ENCODE results near the gene TSPAN16.
"Not testable (repeated sequence)": the region's sequence is repeated elsewhere in the genome, so short reads cannot be mapped to it uniquely, and the experiment has no call there.

TSPAN16 gene

GRCh38 chr19:11321191-11322126 is 25.5 kb downstream of the TSPAN16 start:
- no peak for DNase-seq

GRCh38 chr19:11322269-11323024 is 26.5 kb downstream of the TSPAN16 start:
- no peak for DNase-seq

GRCh38 chr19:11323601-11324078 is 27.7 kb downstream of the TSPAN16 start:
- DNase-seq, result no peak

- peak; percentile 34 for DNase-seq
These were observed 28.2 kb downstream of the TSPAN16 start for GRCh38 chr19:11324079-11324661.

- no peak for DNase-seq
These were observed 28.9 kb downstream of the TSPAN16 start for GRCh38 chr19:11324748-11325389.

- no peak for DNase-seq
These were observed 29.6 kb downstream of the TSPAN16 start for GRCh38 chr19:11325544-11325943.

- no peak for DNase-seq
These were observed 34.2 kb downstream of the TSPAN16 start for GRCh38 chr19:11330127-11330526.

GRCh38 chr19:11331502-11331901 is 35.5 kb downstream of the TSPAN16 start:
- DNase-seq, result no peak

- DNase-seq, result no peak
These were observed 36.9 kb downstream of the TSPAN16 start for GRCh38 chr19:11332822-11333221.

- not testable (repeated sequence) for DNase-seq
These were observed 37.9 kb downstream of the TSPAN16 start for GRCh38 chr19:11333838-11334237.

- DNase-seq, result no peak
These were observed 39.6 kb downstream of the TSPAN16 start for GRCh38 chr19:11335449-11336146.

GRCh38 chr19:11337080-11337479 is 41.1 kb downstream of the TSPAN16 start:
- DNase-seq, result peak; percentile 15

GRCh38 chr19:11338121-11338520 is 42.2 kb downstream of the TSPAN16 start:
- DNase-seq, result no peak

- DNase-seq, result no peak
These were observed 42.8 kb downstream of the TSPAN16 start for GRCh38 chr19:11338569-11339253.

GRCh38 chr19:11339254-11340098 is 43.5 kb downstream of the TSPAN16 start, which contains the start of gene RAB3D:
Gene RAB3D, minus strand, starts transcription at chr19:11339657. Its CDS starts 2,258 bp downstream, at chr19:11337399.
- DNase-seq, result peak; percentile 84

GRCh38 chr19:11340099-11340467 is 44.1 kb downstream of the TSPAN16 start:
- DNase-seq, result not testable (repeated sequence)

GRCh38 chr19:11342429-11342828 is 46.5 kb downstream of the TSPAN16 start:
- no peak for DNase-seq

GRCh38 chr19:11345122-11345803 is 49.3 kb downstream of the TSPAN16 start:
- no peak for DNase-seq

- DNase-seq, result peak; percentile 99
These were observed 50.4 kb downstream of the TSPAN16 start, which contains the start of the genes CCDC159 and TMEM205 for GRCh38 chr19:11346104-11346940. Gene CCDC159, plus strand, starts transcription at chr19:11346519. Its CDS starts 88 bp downstream, at chr19:11346607. Gene TMEM205, minus strand, starts transcription at chr19:11346268. Its CDS starts 649 bp downstream, at chr19:11345619.
